HepG2 (cell line): Measurements from ENCODE around the gene THRAP3. TPM values are rescaled to one million over a fixed set of nuclear protein-coding genes. Genes with fewer than 3 reads are reported as not detected.

Experiments used
- CEBPG ChIP-seq: IDR thresholded peaks from 2 replicates; pipeline ENCODE4 v1.6.1; 2016
- CREB1 ChIP-seq, 2 experiments: fragments of 450-650 bp in 1 of 2; IDR thresholded peaks; 2 replicates each; pipeline ENCODE4 v1.6.1; 2016 to 2017; ENCODE audit warnings: control low read depth in 1 of 2, mild to moderate bottlenecking in 1 of 2, missing compliant biosample characterization in 1 of 2, missing genetic modification characterization in 1 of 2
- EP300 ChIP-seq, 3 experiments: sonication (generic) in 1 of 3; formaldehyde crosslinking in 1 of 3; IDR thresholded peaks; 2 replicates each; pipeline versions ENCODE4 v1.5.1 to v1.6.1; 2011 to 2020; ENCODE audit warnings: low read depth in 2 of 3, low read length in 2 of 3, borderline replicate concordance in 1 of 3, improper control_type of control experiment in 1 of 3, mild to moderate bottlenecking in 1 of 3, missing genetic modification reagents in 1 of 3, moderate library complexity in 1 of 3
- ETV5 ChIP-seq: IDR thresholded peaks from 2 replicates; pipeline ENCODE4 v1.6.1; 2018; ENCODE audit warnings: missing biosample characterization, missing genetic modification reagents, inconsistent platforms, borderline replicate concordance
- FOXA1 ChIP-seq, 2 experiments: fragments of 450-650 bp in 1 of 2; sonication (generic) in 1 of 2; formaldehyde crosslinking in 1 of 2; IDR thresholded peaks; 2 replicates each; pipeline versions ENCODE4 v1.4.0 to v1.6.1; 2016 to 2020; ENCODE audit warnings: missing genetic modification reagents in 1 of 2
- GTF2F1 ChIP-seq: fragments of 150-350 bp; IDR thresholded peaks from 2 replicates; pipeline ENCODE4 v1.6.1; 2014; ENCODE audit warnings: low read length
- HDAC6 ChIP-seq: fragments of 200-600 bp; sonication (generic); IDR thresholded peaks from 2 replicates; pipeline ENCODE4 v1.7.0; 2017; ENCODE audit warnings: mild to moderate bottlenecking, antibody characterized with exemption, low read length, low read depth
- HIVEP1 ChIP-seq: sonication (generic); formaldehyde crosslinking; IDR thresholded peaks from 2 replicates; pipeline ENCODE4 v1.4.0; 2020; ENCODE audit warnings: mild to moderate bottlenecking, missing genetic modification reagents
- KDM1A ChIP-seq: IDR thresholded peaks from 2 replicates; pipeline ENCODE4 v1.6.1; 2016; ENCODE audit warnings: missing compliant biosample characterization
- KLF11 ChIP-seq: IDR thresholded peaks from 2 replicates; pipeline ENCODE4 v1.6.1; 2016; ENCODE audit warnings: missing compliant biosample characterization
- MED8 ChIP-seq: sonication (generic); formaldehyde crosslinking; IDR thresholded peaks from 2 replicates; pipeline ENCODE4 v1.8.1; 2023; ENCODE audit warnings: mild to moderate bottlenecking, missing genetic modification reagents; ENCODE audit not compliant: insufficient replicate concordance
- MLX ChIP-seq: IDR thresholded peaks from 2 replicates; pipeline ENCODE4 v1.6.1; 2016
- NR2F2 ChIP-seq: IDR thresholded peaks from 2 replicates; pipeline ENCODE4 v1.6.1; 2012; ENCODE audit warnings: low read depth, inconsistent platforms, borderline replicate concordance
- POLR2G ChIP-seq: fragments of 200-400 bp; formaldehyde crosslinking; IDR thresholded peaks from 2 replicates; pipeline ENCODE4 v1.6.1; 2018; ENCODE audit warnings: mild to moderate bottlenecking, low read depth, low read length, moderate library complexity
- RAD51 ChIP-seq: fragments of 450-650 bp; IDR thresholded peaks from 2 replicates; pipeline ENCODE4 v1.6.1; 2016; ENCODE audit warnings: borderline replicate concordance
- RCOR2 ChIP-seq: IDR thresholded peaks from 2 replicates; pipeline ENCODE4 v1.6.1; 2016; ENCODE audit warnings: missing biosample characterization, missing genetic modification reagents
- SIN3A ChIP-seq: IDR thresholded peaks from 2 replicates; pipeline ENCODE4 v1.6.1; 2011; ENCODE audit warnings: low read depth, mild to moderate bottlenecking, control low read depth, low read length, borderline replicate concordance
- SRSF1 ChIP-seq: fragments of 200-400 bp; formaldehyde crosslinking; optimal IDR thresholded peaks from 2 replicates; pipeline ENCODE3; 2017; ENCODE audit warnings: mild to moderate bottlenecking, low read depth, low read length, moderate library complexity
- TCF7 ChIP-seq: sonication (generic); IDR thresholded peaks from 2 replicates; pipeline ENCODE4 v1.6.1; 2016; ENCODE audit warnings: antibody characterized with exemption, low read depth
- ZBTB3 ChIP-seq: sonication (generic); formaldehyde crosslinking; IDR thresholded peaks from 2 replicates; pipeline ENCODE4 v1.4.0; 2020; ENCODE audit warnings: low read depth, mild to moderate bottlenecking, moderate library complexity, missing genetic modification reagents, borderline replicate concordance
- ZFP36 ChIP-seq: fragments of 150-350 bp; IDR thresholded peaks from 2 replicates; pipeline ENCODE4 v1.6.1; 2018; ENCODE audit warnings: borderline replicate concordance, low read length, low read depth; ENCODE audit not compliant: partially characterized antibody
- ZFY ChIP-seq: sonication (generic); formaldehyde crosslinking; IDR thresholded peaks from 2 replicates; pipeline ENCODE4 v1.4.0; 2020; ENCODE audit warnings: missing genetic modification reagents
- ZNF292 ChIP-seq: sonication (generic); formaldehyde crosslinking; IDR thresholded peaks from 2 replicates; pipeline ENCODE4 v1.8.1; 2022; ENCODE audit warnings: mild to moderate bottlenecking, low read depth, missing genetic modification reagents, borderline replicate concordance
- ZNF569 ChIP-seq: sonication (generic); formaldehyde crosslinking; IDR thresholded peaks from 2 replicates; pipeline ENCODE4 v1.5.0; 2020; ENCODE audit warnings: mild to moderate bottlenecking, missing genetic modification reagents, moderate library complexity, borderline replicate concordance
- ZNF598 ChIP-seq: sonication (generic); formaldehyde crosslinking; IDR thresholded peaks from 2 replicates; pipeline ENCODE4 v1.5.1; 2020; ENCODE audit warnings: mild to moderate bottlenecking, missing genetic modification reagents, borderline replicate concordance
- ZNF614 ChIP-seq: IDR thresholded peaks from 2 replicates; pipeline ENCODE4 v1.6.1; 2018; ENCODE audit warnings: missing biosample characterization, missing genetic modification reagents, inconsistent platforms, borderline replicate concordance
- ZNF687 ChIP-seq: sonication (generic); formaldehyde crosslinking; IDR thresholded peaks from 2 replicates; pipeline ENCODE4 v1.5.1; 2020; ENCODE audit warnings: mild to moderate bottlenecking, missing genetic modification reagents, moderate library complexity
- ZNF761 ChIP-seq: sonication (generic); formaldehyde crosslinking; conservative IDR thresholded peaks from 2 replicates; pipeline ENCODE4 v1.4.0; 2020; ENCODE audit warnings: mild to moderate bottlenecking, missing genetic modification reagents
- polyA plus RNA-seq, 8 experiments: library from polyadenylated mRNA; depleted of rRNA in 3 of 8; stranded (reverse) in 7 of 8; unstranded in 1 of 8; fragments of >200 nt; fragmentation: Illumina TruSeq in 4 of 8; extraction: Trizol in 4 of 8; gene quantifications; 2 replicates each; pipeline versions ENCODE4 v1.2.1 to v1.2.3, GENCODE V29; 2011 to 2016; ENCODE audit warnings: low read depth in 4 of 8, missing spikeins in 1 of 8, mixed read lengths in 1 of 8; ENCODE audit not compliant: insufficient read depth in 1 of 8
- total RNA-seq, 5 experiments: library from RNA; depleted of rRNA; stranded (reverse); fragments of >200 nt; fragmentation: Illumina TruSeq; extraction: Trizol; gene quantifications; 2 replicates each; pipeline ENCODE4 v1.2.3, GENCODE V29; 2016; ENCODE audit warnings: low read depth in 1 of 5

The THRAP3 gene
- total and polyA plus RNA-seq, 2 of the 13 experiments (the other 11 are each of a cell fraction or from before 2014, with no cell fraction given): 45.0 to 92.6 TPM

- TF ChIP-seq KLF11 (CRISPR knock-in tag) (peak; percentile 68; the same call in 1 of the 2 replicates), ZNF569 (no peak), NR2F2 (peak; percentile 67; the same call in 1 of the 2 replicates), EP300 (IDR thresholded peaks at IDR 0.05; ENCODE audit: low read depth in 2 of 2, low read length in 2 of 2) (peak; percentile 88 to 93; a peak in 3 of 4 replicates), EP300 (CRISPR knock-in tag; IDR thresholded peaks at IDR 0.05; ENCODE audit: borderline replicate concordance) (peak; percentile 89), ZBTB3 (CRISPR knock-in tag) (peak; percentile 93), RAD51 (no peak), ZNF761 (CRISPR knock-in tag) (0 out of 2 replicates have a peak, but pooled peaks have one; percentile 65), POLR2G (no peak), HIVEP1 (CRISPR knock-in tag) (no peak), MLX (CRISPR knock-in tag) (peak; percentile 91), ZNF614 (CRISPR knock-in tag) (peak; percentile 91), HDAC6 (no peak), FOXA1 (IDR thresholded peaks at IDR 0.05) (peak; percentile 84), FOXA1 (CRISPR knock-in tag; IDR thresholded peaks at IDR 0.05) (peak; percentile 93), ZNF598 (CRISPR knock-in tag) (no peak), KDM1A (peak; percentile 49; the same call in 1 of the 2 replicates), GTF2F1 (no peak), ZFP36 (peak; percentile 43), SIN3A (peak; percentile 66), ZFY (CRISPR knock-in tag) (peak; percentile 58), ZNF687 (CRISPR knock-in tag) (no peak), MED8 (CRISPR knock-in tag) (peak; percentile 48), CEBPG (peak; percentile 91), ETV5 (CRISPR knock-in tag) (no peak; the same call in 1 of the 2 replicates), CREB1 (IDR thresholded peaks at IDR 0.05) (no peak), CREB1 (CRISPR knock-in tag; IDR thresholded peaks at IDR 0.05) (peak; percentile 86), ZNF292 (CRISPR knock-in tag) (peak; percentile 74; the same call in 1 of the 2 replicates), RCOR2 (CRISPR knock-in tag) (peak; percentile 92), TCF7 (peak; percentile 82), SRSF1 (no peak)
Measured at GRCh38 chr1:36269408-36269838, 45.2 kb downstream of the THRAP3 start (continued).
